ENCODE data around the gene DYSF. TPM values are rescaled to one million over a fixed set of nuclear protein-coding genes. Genes with fewer than 3 reads are reported as not detected.

Gene DYSF
- total RNA-seq, 2 donors from 2014 or later, result 1.4 to 3.1 TPM

GRCh38 chr2:71467180-71467815 is 13.9 kb downstream of the DYSF start:
- peaks cover 38% of the 10 kb centered on the region for H3K27me3 Mint-ChIP-seq (ENCODE audit: insufficient read depth)
- H3K36me3 ChIP-seq (ENCODE audit: control insufficient read depth, insufficient read depth, low read length), result no peaks in the 10 kb centered on the region
- H3K9ac ChIP-seq (ENCODE audit: extremely low read depth, low read length, poor library complexity, severe bottlenecking), result no peak overlapping the region
- H3K36me3 Mint-ChIP-seq (ENCODE audit: low read depth), result no peaks in the 10 kb centered on the region
- H3K4me3 ChIP-seq (ENCODE audit: low read length), result peak overlapping the region; percentile 82
- peaks cover 67% of the 10 kb centered on the region for H3K27me3 ChIP-seq (ENCODE audit: control insufficient read depth, insufficient read depth, low read length, poor library complexity, severe bottlenecking)
- no peaks in the 10 kb centered on the region for H3K4me1 ChIP-seq (ENCODE audit: control insufficient read depth, insufficient read depth, low read length)
- H3K9me3 Mint-ChIP-seq, result no peaks in the 10 kb centered on the region
- no peak overlapping the region for H3K4me3 Mint-ChIP-seq
- no peaks in the 10 kb centered on the region for H3K9me3 ChIP-seq (ENCODE audit: control insufficient read depth, low read length)
- no peak overlapping the region for H3K27ac ChIP-seq (ENCODE audit: low read depth, low read length)
- H3K27ac Mint-ChIP-seq, result no peak overlapping the region
- DNase-seq, result peak; percentile 36
- 43 to 53% methylated on average over 3 to 4 of the region's 7 CpGs for WGBS, 2 experiments (ENCODE audit: insufficient coverage in 1 of 2, insufficient read length in 1 of 2)
- peaks cover 6% of the 10 kb centered on the region for H3K4me1 Mint-ChIP-seq
- TF ChIP-seq CTCF (conservative IDR thresholded peaks at IDR 0.05), result no peak

GRCh38 chr2:71468279-71469015 is 15.1 kb downstream of the DYSF start:
- Histone ChIP-seq H3K36me3 (ENCODE audit: control insufficient read depth, insufficient read depth, low read length) (no peaks in the 10 kb centered on the region), H3K4me3 (ENCODE audit: low read length) (no peak overlapping the region), H3K9me3 (ENCODE audit: control insufficient read depth, low read length) (no peaks in the 10 kb centered on the region), H3K27me3 (ENCODE audit: control insufficient read depth, insufficient read depth, low read length, poor library complexity, severe bottlenecking) (peaks cover 67% of the 10 kb centered on the region), H3K9ac (ENCODE audit: extremely low read depth, low read length, poor library complexity, severe bottlenecking) (no peak overlapping the region), H3K27ac (ENCODE audit: low read depth, low read length) (no peak overlapping the region), H3K4me1 (ENCODE audit: control insufficient read depth, insufficient read depth, low read length) (no peaks in the 10 kb centered on the region)
- no peaks in the 10 kb centered on the region for H3K36me3 Mint-ChIP-seq (ENCODE audit: low read depth)
- peaks cover 40% of the 10 kb centered on the region for H3K27me3 Mint-ChIP-seq (ENCODE audit: insufficient read depth)
- no peak overlapping the region for H3K27ac Mint-ChIP-seq
- H3K9me3 Mint-ChIP-seq, result no peaks in the 10 kb centered on the region
- no peak for DNase-seq
- no peak overlapping the region for H3K4me3 Mint-ChIP-seq
- H3K4me1 Mint-ChIP-seq, result peaks cover 6% of the 10 kb centered on the region
- TF ChIP-seq CTCF (conservative IDR thresholded peaks at IDR 0.05), result no peak
- WGBS, 2 experiments (ENCODE audit: insufficient coverage in 1 of 2, insufficient read length in 1 of 2), result 87 to 88% methylated on average over 11 of the region's 11 CpGs

GRCh38 chr2:71469403-71470398 is 16.3 kb downstream of the DYSF start:
- Mint-ChIP-seq H3K4me3 (no peak overlapping the region), H3K36me3 (ENCODE audit: low read depth) (no peaks in the 10 kb centered on the region), H3K4me1 (peaks cover 6% of the 10 kb centered on the region), H3K27ac (no peak overlapping the region), H3K9me3 (no peaks in the 10 kb centered on the region), H3K27me3 (ENCODE audit: insufficient read depth) (peaks cover 40% of the 10 kb centered on the region)
- no peak for TF ChIP-seq CTCF (conservative IDR thresholded peaks at IDR 0.05)
- Histone ChIP-seq H3K36me3 (ENCODE audit: control insufficient read depth, insufficient read depth, low read length) (no peaks in the 10 kb centered on the region), H3K27ac (ENCODE audit: low read depth, low read length) (no peak overlapping the region), H3K4me1 (ENCODE audit: control insufficient read depth, insufficient read depth, low read length) (no peaks in the 10 kb centered on the region), H3K9me3 (ENCODE audit: control insufficient read depth, low read length) (no peaks in the 10 kb centered on the region), H3K4me3 (ENCODE audit: low read length) (no peak overlapping the region), H3K27me3 (ENCODE audit: control insufficient read depth, insufficient read depth, low read length, poor library complexity, severe bottlenecking) (peaks cover 54% of the 10 kb centered on the region), H3K9ac (ENCODE audit: extremely low read depth, low read length, poor library complexity, severe bottlenecking) (no peak overlapping the region)
- DNase-seq, result no peak
- 80 to 93% methylated on average over 4 to 8 of the region's 8 CpGs for WGBS, 2 experiments (ENCODE audit: insufficient coverage in 1 of 2, insufficient read length in 1 of 2)

Data from endodermal cell (in vitro differentiated cells).